Measurements from ENCODE around the gene TMEM82. TPM values are rescaled to one million over a fixed set of nuclear protein-coding genes. Genes with fewer than 3 reads are reported as not detected.

TMEM82 gene
- total and polyA plus RNA-seq, 5 donors from 2014 or later, result not detected

- Histone ChIP-seq H3K9me3 (ENCODE audit: control insufficient read depth in 2 of 2, low read length in 2 of 2) (no peaks in the 10 kb centered on the region), H3K36me3 (ENCODE audit: control insufficient read depth, insufficient read depth, low read length) (no peaks in the 10 kb centered on the region), H3K4me3 (ENCODE audit: low read depth, low read length) (no peak overlapping the region), H3K4me1 (ENCODE audit: control insufficient read depth, insufficient read depth, low read length, poor library complexity, severe bottlenecking) (no peaks in the 10 kb centered on the region), H3K27ac (ENCODE audit: insufficient read depth, low read length, poor library complexity, severe bottlenecking) (no peak overlapping the region), H3K27me3 (ENCODE audit: control insufficient read depth, insufficient read depth, low read length) (no peaks in the 10 kb centered on the region)
- no peak overlapping the region for H3K27ac Mint-ChIP-seq
- H3K27me3 Mint-ChIP-seq, result peaks cover 4% of the 10 kb centered on the region
- H3K9me3 Mint-ChIP-seq, result peaks cover 0 to 2% (median 0%) of the 10 kb centered on the region in 7 donors
- no peak overlapping the region for H3K4me3 Mint-ChIP-seq
- H3K36me3 Mint-ChIP-seq, result no peaks in the 10 kb centered on the region
- ATAC-seq (ENCODE audit: low read depth in 2 of 2), result no peak
- no peaks in the 10 kb centered on the region for H3K4me1 Mint-ChIP-seq
- DNase-seq, result no peak
Measured at GRCh38 chr1:15748690-15749398, 6.5 kb downstream of the TMEM82 start.

DNA sequence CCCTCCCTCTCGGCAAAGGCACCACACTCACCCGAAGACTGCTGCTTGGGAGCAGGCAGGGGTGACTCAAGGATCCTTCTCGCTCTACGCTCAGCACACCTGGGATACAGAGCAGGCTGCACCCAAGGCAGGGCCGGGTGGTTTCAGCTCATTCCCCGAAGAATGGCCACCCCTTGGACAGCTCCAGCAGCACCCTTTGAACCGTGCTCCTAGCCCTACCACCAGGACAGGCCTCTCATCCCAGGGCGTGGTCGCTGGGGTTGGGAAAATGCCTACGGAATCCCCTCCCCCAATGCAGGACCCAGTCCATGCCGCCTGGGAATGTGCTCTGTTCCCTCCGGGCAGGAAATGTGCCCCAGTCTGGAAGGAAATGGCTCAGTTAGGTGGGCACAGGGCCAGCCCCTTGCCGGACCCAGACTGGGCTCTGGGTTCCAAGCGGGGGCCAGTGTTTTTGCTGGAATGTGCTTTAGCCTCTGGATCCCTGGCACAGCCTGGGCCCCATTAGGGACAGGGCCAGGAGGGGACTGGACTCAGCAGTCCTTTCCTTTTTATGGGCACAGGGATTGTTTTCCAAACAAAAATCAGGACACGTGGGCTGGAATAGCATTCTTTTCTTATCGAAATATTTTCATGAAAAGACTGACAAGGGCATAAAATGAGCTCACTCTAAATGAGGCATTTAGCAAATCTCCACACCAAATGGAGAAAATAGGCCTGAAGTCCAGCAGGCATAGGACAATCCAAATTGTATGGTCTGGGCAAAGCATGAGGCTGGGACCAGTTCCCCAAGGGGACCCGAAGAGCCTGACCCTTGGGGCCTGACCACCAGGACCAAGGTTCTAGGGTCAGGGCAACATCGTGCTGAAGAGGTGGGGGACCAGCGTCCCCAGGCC is 7.3 kb downstream of the TMEM82 start:
- no peaks in the 10 kb centered on the region for H3K36me3 Mint-ChIP-seq
- H3K4me3 Mint-ChIP-seq, result no peak overlapping the region
- H3K27ac Mint-ChIP-seq, result no peak overlapping the region
- no peak for ATAC-seq (ENCODE audit: low read depth in 2 of 2)
- Histone ChIP-seq H3K27ac (ENCODE audit: insufficient read depth, low read length, poor library complexity, severe bottlenecking) (no peak overlapping the region), H3K36me3 (ENCODE audit: control insufficient read depth, insufficient read depth, low read length) (no peaks in the 10 kb centered on the region), H3K4me1 (ENCODE audit: control insufficient read depth, insufficient read depth, low read length, poor library complexity, severe bottlenecking) (no peaks in the 10 kb centered on the region), H3K9me3 (ENCODE audit: control insufficient read depth in 2 of 2, low read length in 2 of 2) (no peaks in the 10 kb centered on the region), H3K27me3 (ENCODE audit: control insufficient read depth, insufficient read depth, low read length) (no peaks in the 10 kb centered on the region), H3K4me3 (ENCODE audit: low read depth, low read length) (no peak overlapping the region)
- no peak for DNase-seq
- H3K9me3 Mint-ChIP-seq, result peaks cover 0 to 2% (median 0%) of the 10 kb centered on the region in 7 donors
- H3K4me1 Mint-ChIP-seq, result no peaks in the 10 kb centered on the region
- peaks cover 8% of the 10 kb centered on the region for H3K27me3 Mint-ChIP-seq

GRCh38 chr1:15750924-15751323 is 8.6 kb downstream of the TMEM82 start:
- Mint-ChIP-seq H3K36me3 (no peaks in the 10 kb centered on the region), H3K9me3 (peaks cover 0 to 2% (median 0%) of the 10 kb centered on the region in 7 donors), H3K4me1 (no peaks in the 10 kb centered on the region), H3K4me3 (no peak overlapping the region), H3K27me3 (peaks cover 12% of the 10 kb centered on the region), H3K27ac (no peak overlapping the region)
- Histone ChIP-seq H3K9me3 (ENCODE audit: control insufficient read depth in 2 of 2, low read length in 2 of 2) (no peaks in the 10 kb centered on the region), H3K36me3 (ENCODE audit: control insufficient read depth, insufficient read depth, low read length) (no peaks in the 10 kb centered on the region), H3K27me3 (ENCODE audit: control insufficient read depth, insufficient read depth, low read length) (no peaks in the 10 kb centered on the region), H3K4me3 (ENCODE audit: low read depth, low read length) (no peak overlapping the region), H3K4me1 (ENCODE audit: control insufficient read depth, insufficient read depth, low read length, poor library complexity, severe bottlenecking) (no peaks in the 10 kb centered on the region), H3K27ac (ENCODE audit: insufficient read depth, low read length, poor library complexity, severe bottlenecking) (no peak overlapping the region)
- DNase-seq (no peak), ATAC-seq (ENCODE audit: low read depth in 2 of 2) (no peak)

GRCh38 chr1:15751717-15752116 is 9.4 kb downstream of the TMEM82 start:
- H3K27me3 ChIP-seq (ENCODE audit: control insufficient read depth, insufficient read depth, low read length), result no peaks in the 10 kb centered on the region
- peaks cover 0 to 2% (median 0%) of the 10 kb centered on the region in 7 donors for H3K9me3 Mint-ChIP-seq
- H3K27ac Mint-ChIP-seq, result no peak overlapping the region
- no peaks in the 10 kb centered on the region for H3K36me3 ChIP-seq (ENCODE audit: control insufficient read depth, insufficient read depth, low read length)
- H3K4me3 Mint-ChIP-seq, result no peak overlapping the region
- H3K27ac ChIP-seq (ENCODE audit: insufficient read depth, low read length, poor library complexity, severe bottlenecking), result no peak overlapping the region
- no peak for DNase-seq
- peaks cover 20% of the 10 kb centered on the region for H3K27me3 Mint-ChIP-seq
- H3K4me3 ChIP-seq (ENCODE audit: low read depth, low read length), result no peak overlapping the region
- ATAC-seq (ENCODE audit: low read depth in 2 of 2), result no peak
- H3K36me3 Mint-ChIP-seq, result no peaks in the 10 kb centered on the region
- peaks cover 0 to 6% (median 5%) of the 10 kb centered on the region in 4 donors for H3K4me1 Mint-ChIP-seq
- peaks cover 6% of the 10 kb centered on the region for H3K4me1 ChIP-seq (ENCODE audit: control insufficient read depth, insufficient read depth, low read length, poor library complexity, severe bottlenecking)
- no peaks in the 10 kb centered on the region for H3K9me3 ChIP-seq (ENCODE audit: control insufficient read depth in 2 of 2, low read length in 2 of 2)

DNA sequence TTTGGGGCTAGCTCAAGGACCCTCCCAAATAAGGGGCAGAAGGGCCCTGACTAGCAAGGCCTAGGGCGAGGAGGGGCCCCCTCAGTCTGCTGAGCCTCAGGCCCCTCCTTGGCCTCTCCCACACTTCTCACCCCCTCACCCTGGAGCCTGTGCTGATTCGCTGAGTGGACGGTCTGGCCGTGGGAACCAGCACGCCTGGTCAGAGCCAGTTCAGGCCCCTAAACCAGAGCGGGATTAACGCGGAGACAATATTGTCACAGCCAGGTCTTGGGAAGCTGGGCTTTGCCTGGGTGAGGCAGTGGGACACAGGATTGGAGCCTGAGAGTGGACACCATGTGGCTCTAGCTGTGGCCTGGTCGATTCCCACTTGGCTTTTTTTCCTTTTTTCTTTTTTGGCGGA is 11.5 kb downstream of the TMEM82 start:
- peaks cover 0 to 2% (median 0%) of the 10 kb centered on the region in 7 donors for H3K9me3 Mint-ChIP-seq
- H3K36me3 Mint-ChIP-seq, result no peaks in the 10 kb centered on the region
- Histone ChIP-seq H3K27me3 (ENCODE audit: control insufficient read depth, insufficient read depth, low read length) (peaks cover 5% of the 10 kb centered on the region), H3K4me1 (ENCODE audit: control insufficient read depth, insufficient read depth, low read length, poor library complexity, severe bottlenecking) (peaks cover 6% of the 10 kb centered on the region), H3K36me3 (ENCODE audit: control insufficient read depth, insufficient read depth, low read length) (no peaks in the 10 kb centered on the region), H3K4me3 (ENCODE audit: low read depth, low read length) (no peak overlapping the region), H3K27ac (ENCODE audit: insufficient read depth, low read length, poor library complexity, severe bottlenecking) (no peak overlapping the region), H3K9me3 (ENCODE audit: control insufficient read depth in 2 of 2, low read length in 2 of 2) (no peaks in the 10 kb centered on the region)
- no peak overlapping the region for H3K4me3 Mint-ChIP-seq
- H3K27ac Mint-ChIP-seq, result peak overlapping the region in 1 of 3 donors; percentile 20
- DNase-seq (no peak), ATAC-seq (ENCODE audit: low read depth in 2 of 2) (no peak)
- peaks cover 35% of the 10 kb centered on the region for H3K27me3 Mint-ChIP-seq
- H3K4me1 Mint-ChIP-seq, result peaks cover 0 to 16% (median 8%) of the 10 kb centered on the region in 4 donors

GRCh38 chr1:15755021-15755645 is 12.8 kb downstream of the TMEM82 start:
- Histone ChIP-seq H3K4me1 (ENCODE audit: control insufficient read depth, insufficient read depth, low read length, poor library complexity, severe bottlenecking) (peaks cover 14% of the 10 kb centered on the region), H3K9me3 (ENCODE audit: control insufficient read depth in 2 of 2, low read length in 2 of 2) (no peaks in the 10 kb centered on the region), H3K4me3 (ENCODE audit: low read depth, low read length) (no peak overlapping the region), H3K27me3 (ENCODE audit: control insufficient read depth, insufficient read depth, low read length) (peaks cover 5% of the 10 kb centered on the region), H3K36me3 (ENCODE audit: control insufficient read depth, insufficient read depth, low read length) (no peaks in the 10 kb centered on the region), H3K27ac (ENCODE audit: insufficient read depth, low read length, poor library complexity, severe bottlenecking) (no peak overlapping the region)
- ATAC-seq (ENCODE audit: low read depth in 2 of 2) (no peak), DNase-seq (no peak)
- H3K4me3 Mint-ChIP-seq, result no peak overlapping the region
- no peak overlapping the region for H3K27ac Mint-ChIP-seq
- H3K36me3 Mint-ChIP-seq, result no peaks in the 10 kb centered on the region
- H3K4me1 Mint-ChIP-seq, result peaks cover 0 to 19% (median 8%) of the 10 kb centered on the region in 4 donors
- H3K9me3 Mint-ChIP-seq, result peaks cover 0 to 2% (median 0%) of the 10 kb centered on the region in 7 donors
- H3K27me3 Mint-ChIP-seq, result peaks cover 43% of the 10 kb centered on the region

- H3K9me3 ChIP-seq (ENCODE audit: control insufficient read depth in 2 of 2, low read length in 2 of 2), result no peaks in the 10 kb centered on the region
- no peak for DNase-seq
- H3K4me1 ChIP-seq (ENCODE audit: control insufficient read depth, insufficient read depth, low read length, poor library complexity, severe bottlenecking), result peaks cover 14% of the 10 kb centered on the region
- no peaks in the 10 kb centered on the region for H3K36me3 Mint-ChIP-seq
- peaks cover 0 to 19% (median 8%) of the 10 kb centered on the region in 4 donors for H3K4me1 Mint-ChIP-seq
- no peak overlapping the region for H3K4me3 ChIP-seq (ENCODE audit: low read depth, low read length)
- no peak overlapping the region for H3K27ac ChIP-seq (ENCODE audit: insufficient read depth, low read length, poor library complexity, severe bottlenecking)
- peaks cover 0 to 2% (median 0%) of the 10 kb centered on the region in 7 donors for H3K9me3 Mint-ChIP-seq
- no peak for ATAC-seq (ENCODE audit: low read depth in 2 of 2)
- H3K27ac Mint-ChIP-seq, result no peak overlapping the region
- no peaks in the 10 kb centered on the region for H3K36me3 ChIP-seq (ENCODE audit: control insufficient read depth, insufficient read depth, low read length)
- H3K27me3 ChIP-seq (ENCODE audit: control insufficient read depth, insufficient read depth, low read length), result peaks cover 5% of the 10 kb centered on the region
- H3K4me3 Mint-ChIP-seq, result no peak overlapping the region
- H3K27me3 Mint-ChIP-seq, result peaks cover 46% of the 10 kb centered on the region
Measured at GRCh38 chr1:15755646-15756040, 13.3 kb downstream of the TMEM82 start.
